Subcutaneous abdominal adipose tissue (tissue), 5 donors: Measurements from ENCODE around the gene NFATC3.
A peak's percentile ranks its signal among the peaks of the same experiment; 100 is the strongest.
"Not testable (repeated sequence)": the region's sequence is repeated elsewhere in the genome, so short reads cannot be mapped to it uniquely, and the experiment has no call there.

Experiments used
- H3K27ac ChIP-seq: one replicate; pipeline ENCODE4 v1.7.0; 2013; ENCODE audit warnings: low read depth, mild to moderate bottlenecking, inconsistent platforms, low read length, moderate library complexity
- H3K27me3 ChIP-seq, 5 donors: one replicate each; pipeline ENCODE4 v1.7.0; 2013; ENCODE audit warnings: low read length in 5 of 5, inconsistent platforms in 1 of 5; ENCODE audit not compliant: control insufficient read depth in 5 of 5, insufficient read depth in 4 of 5
- H3K36me3 ChIP-seq, 5 donors: one replicate each; pipeline ENCODE4 v1.7.0; 2013; ENCODE audit warnings: low read length in 5 of 5; ENCODE audit not compliant: control insufficient read depth in 5 of 5, insufficient read depth in 5 of 5
- H3K4me1 ChIP-seq, 5 donors: one replicate each; pipeline ENCODE4 v1.7.0; 2013; ENCODE audit warnings: low read length in 5 of 5, mild to moderate bottlenecking in 3 of 5, moderate library complexity in 1 of 5; ENCODE audit not compliant: control insufficient read depth in 5 of 5, insufficient read depth in 5 of 5
- H3K4me3 ChIP-seq, 5 donors: one replicate each; pipeline ENCODE4 v1.7.0; 2013; ENCODE audit warnings: low read length in 5 of 5, low read depth in 1 of 5
- H3K9ac ChIP-seq, 5 donors: one replicate each; pipeline ENCODE4 v1.7.0; 2013; ENCODE audit warnings: low read length in 5 of 5, mild to moderate bottlenecking in 4 of 5, moderate library complexity in 3 of 5
- H3K9me3 ChIP-seq, 5 donors: one replicate each; pipeline ENCODE4 v1.7.0; 2013; ENCODE audit warnings: low read length in 5 of 5; ENCODE audit not compliant: control insufficient read depth in 5 of 5
- donor health status: healthy.
- donor health status: healthy.
- donor health status: healthy.
- donor health status: healthy.
- donor health status: healthy.

The NFATC3 gene

DNA sequence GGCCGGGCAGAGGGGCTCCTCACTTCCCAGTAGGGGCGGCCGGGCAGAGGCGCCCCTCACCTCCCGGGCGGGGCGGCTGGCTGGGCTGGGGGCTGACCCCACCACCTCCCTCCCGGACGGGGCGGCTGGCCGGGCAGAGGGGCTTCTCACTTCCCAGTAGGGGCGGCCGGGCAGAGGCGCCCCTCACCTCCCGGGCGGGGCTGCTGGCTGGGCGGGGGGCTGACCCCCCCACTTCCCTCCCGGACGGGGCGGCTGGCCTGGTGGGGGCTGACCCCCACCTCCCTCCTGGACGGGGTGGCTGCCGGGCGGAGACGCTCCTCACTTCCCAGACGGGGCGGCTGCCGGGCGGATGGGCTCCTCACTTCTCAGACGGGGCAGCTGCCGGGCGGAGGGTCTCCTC is 78.1 kb downstream of the NFATC3 start:
- H3K9ac ChIP-seq, H3K27me3 ChIP-seq, H3K4me1 ChIP-seq, H3K27ac ChIP-seq, H3K4me3 ChIP-seq, H3K9me3 ChIP-seq: not testable (repeated sequence)
- peaks cover 10 to 36% (median 23%) of the 10 kb centered on the region in 5 donors for H3K36me3 ChIP-seq

DNA sequence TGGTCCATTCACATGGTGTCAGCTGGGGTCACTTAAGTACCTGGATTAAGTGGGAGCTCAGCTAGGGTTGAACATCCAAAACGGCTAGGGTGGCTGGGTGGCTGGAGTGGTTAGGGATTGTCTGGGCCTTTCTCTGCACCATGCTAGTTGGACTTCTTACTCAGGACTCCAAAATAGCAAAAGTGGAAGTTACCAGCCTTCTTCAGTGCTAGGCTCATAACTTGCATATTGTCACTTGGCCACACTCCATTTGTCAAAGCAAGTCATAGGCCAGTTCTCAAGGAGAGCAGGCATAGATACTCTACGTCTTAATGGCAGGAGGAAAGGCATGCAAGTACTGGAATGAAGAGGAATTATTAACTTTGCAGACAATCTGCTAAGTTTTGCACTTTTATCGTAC is 81.1 kb downstream of the NFATC3 start:
- H3K27ac ChIP-seq = no peak overlapping the region
- H3K9ac ChIP-seq = no peak overlapping the region
- H3K4me3 ChIP-seq = no peak overlapping the region
- H3K36me3 ChIP-seq = peaks cover 5 to 32% (median 15%) of the 10 kb centered on the region in 5 donors
- no peaks in the 10 kb centered on the region for H3K27me3 ChIP-seq
- no peaks in the 10 kb centered on the region for H3K4me1 ChIP-seq
- no peaks in the 10 kb centered on the region for H3K9me3 ChIP-seq

- H3K27ac ChIP-seq = peak overlapping the region; percentile 64
- H3K9me3 ChIP-seq = no peaks in the 10 kb centered on the region
- no peaks in the 10 kb centered on the region for H3K27me3 ChIP-seq
- peaks cover 22 to 52% (median 29%) of the 10 kb centered on the region in 5 donors for H3K36me3 ChIP-seq
- no peak overlapping the region for H3K4me3 ChIP-seq
- no peak overlapping the region for H3K9ac ChIP-seq
- peaks cover 0 to 23% (median 9%) of the 10 kb centered on the region in 5 donors for H3K4me1 ChIP-seq
These were observed 94.1 kb downstream of the NFATC3 start for GRCh38 chr16:68179196-68179795.

DNA sequence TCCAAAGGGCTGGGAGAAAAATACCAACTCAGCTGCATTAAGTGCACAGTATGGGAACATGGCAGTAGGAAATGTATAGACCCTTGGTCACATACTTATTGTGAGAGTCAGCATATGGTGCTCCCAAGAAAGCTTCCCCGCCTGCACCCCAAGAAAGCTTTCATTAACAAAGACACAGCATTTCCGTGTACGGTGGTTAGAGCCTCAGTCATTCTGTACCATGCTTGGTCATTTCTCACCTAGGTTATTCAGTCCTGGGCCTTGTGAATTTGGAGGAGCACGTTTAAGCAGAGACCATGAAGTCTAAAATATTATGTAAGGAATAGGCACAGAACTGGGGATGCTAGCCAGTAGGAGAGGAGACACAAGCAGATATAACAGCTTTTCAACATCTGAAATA is 94.7 kb downstream of the NFATC3 start:
- no peak overlapping the region for H3K27ac ChIP-seq
- peaks cover 22 to 50% (median 28%) of the 10 kb centered on the region in 5 donors for H3K36me3 ChIP-seq
- H3K9me3 ChIP-seq = no peaks in the 10 kb centered on the region
- peaks cover 0 to 23% (median 9%) of the 10 kb centered on the region in 5 donors for H3K4me1 ChIP-seq
- no peak overlapping the region for H3K4me3 ChIP-seq
- no peak overlapping the region for H3K9ac ChIP-seq
- no peaks in the 10 kb centered on the region for H3K27me3 ChIP-seq

DNA sequence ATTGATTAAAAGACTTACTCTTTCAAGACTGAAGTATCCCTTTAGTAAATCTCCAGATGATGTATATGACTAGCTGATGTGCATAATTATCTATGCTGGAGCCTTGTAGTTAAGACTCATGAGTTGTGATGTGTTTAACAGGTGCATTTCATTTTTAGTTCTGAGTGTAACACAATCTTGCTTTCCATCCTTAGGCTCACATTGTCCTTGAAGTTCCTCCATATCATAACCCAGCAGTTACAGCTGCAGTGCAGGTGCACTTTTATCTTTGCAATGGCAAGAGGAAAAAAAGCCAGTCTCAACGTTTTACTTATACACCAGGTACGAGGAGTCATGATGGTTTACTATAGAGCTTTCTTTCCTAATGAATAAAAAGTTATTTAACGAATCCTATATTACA is 97.9 kb downstream of the NFATC3 start:
- Histone ChIP-seq H3K36me3 (peaks cover 20 to 59% (median 43%) of the 10 kb centered on the region in 5 donors), H3K4me3 (no peak overlapping the region), H3K27ac (no peak overlapping the region), H3K9me3 (no peaks in the 10 kb centered on the region), H3K9ac (no peak overlapping the region), H3K27me3 (no peaks in the 10 kb centered on the region), H3K4me1 (peaks cover 0 to 23% (median 9%) of the 10 kb centered on the region in 5 donors)

GRCh38 chr16:68186877-68187276 is 101.7 kb downstream of the NFATC3 start:
- Histone ChIP-seq H3K9me3 (no peaks in the 10 kb centered on the region), H3K9ac (no peak overlapping the region), H3K36me3 (peaks cover 18 to 61% (median 52%) of the 10 kb centered on the region in 5 donors), H3K4me3 (no peak overlapping the region), H3K27ac (no peak overlapping the region), H3K27me3 (no peaks in the 10 kb centered on the region), H3K4me1 (peaks cover 0 to 10% (median 0%) of the 10 kb centered on the region in 5 donors)

- no peak overlapping the region for H3K9ac ChIP-seq
- no peak overlapping the region for H3K4me3 ChIP-seq
- no peak overlapping the region for H3K27ac ChIP-seq
- no peaks in the 10 kb centered on the region for H3K9me3 ChIP-seq
- H3K4me1 ChIP-seq = peaks cover 0 to 10% (median 0%) of the 10 kb centered on the region in 5 donors
- H3K27me3 ChIP-seq = no peaks in the 10 kb centered on the region
- peaks cover 18 to 61% (median 52%) of the 10 kb centered on the region in 5 donors for H3K36me3 ChIP-seq
These were observed 102.3 kb downstream of the NFATC3 start for GRCh38 chr16:68187505-68187904.

- Histone ChIP-seq H3K4me3 (no peak overlapping the region), H3K27ac (no peak overlapping the region), H3K27me3 (no peaks in the 10 kb centered on the region), H3K4me1 (peaks cover 0 to 10% (median 0%) of the 10 kb centered on the region in 5 donors), H3K9me3 (no peaks in the 10 kb centered on the region), H3K9ac (no peak overlapping the region), H3K36me3 (peaks cover 17 to 61% (median 53%) of the 10 kb centered on the region in 5 donors)
These were observed 103.0 kb downstream of the NFATC3 start for GRCh38 chr16:68188170-68188569.

GRCh38 chr16:68190081-68190480 is 104.9 kb downstream of the NFATC3 start:
- no peaks in the 10 kb centered on the region for H3K9me3 ChIP-seq
- no peak overlapping the region for H3K9ac ChIP-seq
- H3K27ac ChIP-seq = no peak overlapping the region
- H3K36me3 ChIP-seq = peaks cover 11 to 54% (median 42%) of the 10 kb centered on the region in 5 donors
- peaks cover 0 to 18% (median 5%) of the 10 kb centered on the region in 5 donors for H3K4me1 ChIP-seq
- H3K4me3 ChIP-seq = no peak overlapping the region
- no peaks in the 10 kb centered on the region for H3K27me3 ChIP-seq

DNA sequence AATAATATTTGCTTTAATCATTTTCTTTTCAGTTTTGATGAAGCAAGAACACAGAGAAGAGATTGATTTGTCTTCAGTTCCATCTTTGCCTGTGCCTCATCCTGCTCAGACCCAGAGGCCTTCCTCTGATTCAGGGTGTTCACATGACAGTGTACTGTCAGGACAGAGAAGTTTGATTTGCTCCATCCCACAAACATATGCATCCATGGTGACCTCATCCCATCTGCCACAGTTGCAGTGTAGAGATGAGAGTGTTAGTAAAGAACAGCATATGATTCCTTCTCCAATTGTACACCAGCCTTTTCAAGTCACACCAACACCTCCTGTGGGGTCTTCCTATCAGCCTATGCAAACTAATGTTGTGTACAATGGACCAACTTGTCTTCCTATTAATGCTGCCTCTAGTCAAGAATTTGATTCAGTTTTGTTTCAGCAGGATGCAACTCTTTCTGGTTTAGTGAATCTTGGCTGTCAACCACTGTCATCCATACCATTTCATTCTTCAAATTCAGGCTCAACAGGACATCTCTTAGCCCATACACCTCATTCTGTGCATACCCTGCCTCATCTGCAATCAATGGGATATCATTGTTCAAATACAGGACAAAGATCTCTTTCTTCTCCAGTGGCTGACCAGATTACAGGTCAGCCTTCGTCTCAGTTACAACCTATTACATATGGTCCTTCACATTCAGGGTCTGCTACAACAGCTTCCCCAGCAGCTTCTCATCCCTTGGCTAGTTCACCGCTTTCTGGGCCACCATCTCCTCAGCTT is 105.8 kb downstream of the NFATC3 start:
- Histone ChIP-seq H3K9me3 (no peaks in the 10 kb centered on the region), H3K36me3 (peaks cover 9 to 50% (median 39%) of the 10 kb centered on the region in 5 donors), H3K9ac (no peak overlapping the region), H3K4me1 (peaks cover 0 to 18% (median 5%) of the 10 kb centered on the region in 5 donors), H3K27me3 (no peaks in the 10 kb centered on the region), H3K4me3 (no peak overlapping the region), H3K27ac (no peak overlapping the region)
